Spleen (tissue), 11 donors: ENCODE measurements around the gene OGG1. TPM values are rescaled to one million over a fixed set of nuclear protein-coding genes. Genes with fewer than 3 reads are reported as not detected.

Experiments used
- DNase-seq: peaks from one replicate; pipeline ENCODE4 v3.0.0-alpha.2; 2020
- H3K27ac ChIP-seq, 8 donors: fragments of 200-600 bp; sonication (generic) in 7 of 8; 1 replicate in 4 of 8; 2 replicates in 4 of 8; pipeline versions ENCODE4 v1.5.0 to v1.8.0; 2016 to 2021; ENCODE audit warnings: inconsistent platforms in 4 of 8, mild to moderate bottlenecking in 4 of 8, moderate library complexity in 1 of 8
- H3K27me3 ChIP-seq, 7 donors: fragments of 200-600 bp; sonication (generic) in 6 of 7; replicated peaks in 1 of 7; 1 replicate in 4 of 7; 2 replicates in 3 of 7; pipeline versions ENCODE4 v1.5.0 to v1.8.0; 2016 to 2021; ENCODE audit warnings: inconsistent platforms in 3 of 7, mild to moderate bottlenecking in 1 of 7
- H3K36me3 ChIP-seq, 6 donors: fragments of 200-600 bp; sonication (generic) in 5 of 6; 1 replicate in 4 of 6; 2 replicates in 2 of 6; pipeline versions ENCODE4 v1.5.0 to v1.8.0; 2016 to 2021; ENCODE audit warnings: inconsistent platforms in 2 of 6
- H3K4me1 ChIP-seq, 6 donors: fragments of 200-600 bp; sonication (generic) in 5 of 6; 1 replicate in 3 of 6; 2 replicates in 3 of 6; pipeline versions ENCODE4 v1.5.0 to v1.8.0; 2016 to 2021; ENCODE audit warnings: inconsistent platforms in 3 of 6
- H3K4me3 ChIP-seq, 8 donors: fragments of 200-600 bp; sonication (generic) in 7 of 8; 1 replicate in 4 of 8; 2 replicates in 4 of 8; pipeline versions ENCODE4 v1.5.0 to v1.8.0; 2016 to 2021; ENCODE audit warnings: inconsistent platforms in 4 of 8, mild to moderate bottlenecking in 4 of 8, moderate library complexity in 2 of 8
- H3K9me3 ChIP-seq, 8 donors: fragments of 200-600 bp; sonication (generic) in 7 of 8; 1 replicate in 4 of 8; 2 replicates in 4 of 8; pipeline versions ENCODE4 v1.5.0 to v1.8.0; 2016 to 2021; ENCODE audit warnings: inconsistent platforms in 4 of 8
- CTCF ChIP-seq, 11 experiments: fragments of 200-600 bp in 7 of 11; fragments of 450-650 bp in 4 of 11; sonication (generic) in 4 of 11; IDR thresholded peaks in 8 of 11; conservative IDR thresholded peaks in 3 of 11; 1 replicate in 7 of 11; 2 replicates in 4 of 11; pipeline versions ENCODE4 v1.4.0 to v1.8.0; 2016 to 2021; ENCODE audit warnings: antibody characterized with exemption in 11 of 11, inconsistent platforms in 4 of 11, mild to moderate bottlenecking in 1 of 11
- POLR2A ChIP-seq, 3 donors: fragments of 450-650 bp; IDR thresholded peaks; one replicate each; pipeline ENCODE4 v1.5.1; 2017; ENCODE audit warnings: antibody characterized with exemption in 3 of 3, mild to moderate bottlenecking in 1 of 3
- POLR2AphosphoS5 ChIP-seq, 3 donors: sonication (generic); formaldehyde crosslinking; IDR thresholded peaks; one replicate each; pipeline ENCODE4 v1.5.1; 2017; ENCODE audit warnings: antibody characterized with exemption in 3 of 3
- WGBS, 5 donors: extraction: QIAGEN DNeasy Blood & Tissue Kit in 3 of 5; methylation state at CpG; one replicate each; pipeline versions ENCODE4 v1.1.5 to v1.1.7; 2013 to 2018; 5-methylcytosine and 5-hydroxymethylcytosine counted together
- intact Hi-C: fragments of 100-400 bp; cut with DNase I; formaldehyde crosslinking; loops from one replicate; pipeline ENCODE4 v1.15.0; 2023; ENCODE audit warnings: low total_unique reads
- polyA plus RNA-seq, 3 donors: library from polyadenylated mRNA; stranded (reverse); fragments of 200-250 nt; gene quantifications; one replicate each; pipeline ENCODE4 v1.2.1, GENCODE V29; 2013
- total RNA-seq, 7 donors: library from RNA; depleted of rRNA in 3 of 7; stranded (reverse); fragments of >200 nt in 3 of 7; fragmentation: NEBNext Ultra II Directional in 4 of 7; extraction: Animal tissue kit (Norgen Biotek cat#: 25700) in 4 of 7; gene quantifications; one replicate each; pipeline versions ENCODE4 v1.1.0 to v1.2.1, GENCODE V29; 2016 to 2021
- donor health status: healthy with polysubstance abuse.
- donor health status: DM: no; HTN: no; CAD: no; lungs with moderate emphysema.
- donor health status: DM: no; HTN: no; CAD: no.
- donor health status: Bipolar disorder and iron deficiency.
- donor health status: healthy.
- donor health status: DM: no; HTN: no; CAD: no.
- donor health status: DM: yes; HTN: yes; CAD: no.

Gene OGG1
- total and polyA plus RNA-seq, 10 donors, result 9.3 to 34.5 (median 26.7) TPM

GRCh38 chr3:9750556-9751411 lies 1.0 kb downstream of the OGG1 start:
- Histone ChIP-seq H3K36me3 (peaks cover 0 to 75% (median 41%) of the 10 kb centered on the region in 6 donors), H3K27me3 (no peaks in the 10 kb centered on the region), H3K4me1 (peaks cover 20 to 72% (median 52%) of the 10 kb centered on the region in 6 donors), H3K27ac (peak overlapping the region; percentile 64 to 97 (median 94)), H3K4me3 (peak overlapping the region; percentile 46 to 86 (median 69)), H3K9me3 (no peaks in the 10 kb centered on the region)
- DNase-seq, result no peak
- TF ChIP-seq POLR2AphosphoS5 (IDR thresholded peaks at IDR 0.05) (no peak), CTCF (IDR thresholded peaks at IDR 0.05 in 8 of 11, conservative IDR thresholded peaks at IDR 0.05 in 3 of 11) (no peak), POLR2A (IDR thresholded peaks at IDR 0.05) (no peak)
- 39 to 51% (median 46%) methylated on average over 17 of the region's 17 CpGs for WGBS, 5 donors
- intact Hi-C loops, result no loop called here

DNA sequence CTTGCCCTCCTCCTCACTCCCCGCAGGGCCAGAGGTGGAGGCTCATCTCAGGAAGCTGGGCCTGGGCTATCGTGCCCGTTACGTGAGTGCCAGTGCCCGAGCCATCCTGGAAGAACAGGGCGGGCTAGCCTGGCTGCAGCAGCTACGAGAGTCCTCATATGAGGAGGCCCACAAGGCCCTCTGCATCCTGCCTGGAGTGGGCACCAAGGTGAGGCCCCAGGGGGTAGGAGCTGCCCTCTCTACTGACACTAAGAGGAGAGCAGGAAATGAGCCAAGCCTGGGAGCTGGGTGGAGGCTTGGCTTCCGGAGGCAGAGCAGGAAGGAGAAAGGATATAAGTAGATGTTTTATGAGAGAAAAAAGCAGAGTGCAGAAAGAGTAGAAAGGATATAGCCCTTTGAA lies 4.9 kb downstream of the OGG1 start:
- H3K4me1 ChIP-seq, result peaks cover 14 to 61% (median 46%) of the 10 kb centered on the region in 6 donors
- peak overlapping the region in 6 of 8 donors; percentile 21 to 74 (median 69) for H3K27ac ChIP-seq
- H3K4me3 ChIP-seq, result no peak overlapping the region
- TF ChIP-seq POLR2A (IDR thresholded peaks at IDR 0.05) (no peak), POLR2AphosphoS5 (IDR thresholded peaks at IDR 0.05) (peak; percentile 37 to 55 (median 54))
- H3K27me3 ChIP-seq, result no peaks in the 10 kb centered on the region
- intact Hi-C loops, result no loop called here
- no peaks in the 10 kb centered on the region for H3K9me3 ChIP-seq
- 46 to 68% (median 58%) methylated on average over 8 of the region's 8 CpGs for WGBS, 5 donors
- no peak for DNase-seq
- H3K36me3 ChIP-seq, result peaks cover 5 to 85% (median 55%) of the 10 kb centered on the region in 6 donors

DNA sequence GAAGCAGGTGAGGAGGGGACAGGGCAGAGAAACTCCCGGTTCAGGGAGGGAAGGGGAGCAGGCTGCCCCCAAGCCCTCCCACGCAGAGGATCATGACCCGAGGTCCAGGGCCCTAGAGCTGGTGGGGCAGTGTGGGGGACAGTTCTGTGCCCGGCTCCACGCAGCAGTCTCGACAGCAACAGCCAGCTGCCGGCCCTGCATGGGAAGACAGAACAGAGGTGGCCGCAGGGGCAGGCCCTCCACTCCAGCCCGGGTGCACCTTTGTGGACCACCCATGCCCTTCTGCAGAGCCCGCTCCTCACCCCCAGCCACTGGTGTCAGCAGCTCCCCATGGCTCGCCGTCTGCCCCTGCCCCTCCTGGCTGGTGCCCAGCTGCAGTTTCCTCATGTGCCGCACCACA lies 7.7 kb downstream of the OGG1 start:
- Histone ChIP-seq H3K36me3 (peaks cover 5 to 100% (median 59%) of the 10 kb centered on the region in 6 donors), H3K9me3 (no peaks in the 10 kb centered on the region), H3K4me3 (no peak overlapping the region), H3K27me3 (no peaks in the 10 kb centered on the region), H3K4me1 (peaks cover 0 to 35% (median 23%) of the 10 kb centered on the region in 6 donors), H3K27ac (no peak overlapping the region)
- WGBS, 5 donors, result 90 to 95% (median 93%) methylated on average over 11 to 13 of the region's 13 CpGs
- no peak for TF ChIP-seq CTCF (IDR thresholded peaks at IDR 0.05 in 8 of 11, conservative IDR thresholded peaks at IDR 0.05 in 3 of 11)
- peak in 2 of 3 donors; percentile 14 to 22 for TF ChIP-seq POLR2AphosphoS5 (IDR thresholded peaks at IDR 0.05)
- TF ChIP-seq POLR2A (IDR thresholded peaks at IDR 0.05), result no peak
- no peak for DNase-seq
- intact Hi-C loops, result no loop called here

DNA sequence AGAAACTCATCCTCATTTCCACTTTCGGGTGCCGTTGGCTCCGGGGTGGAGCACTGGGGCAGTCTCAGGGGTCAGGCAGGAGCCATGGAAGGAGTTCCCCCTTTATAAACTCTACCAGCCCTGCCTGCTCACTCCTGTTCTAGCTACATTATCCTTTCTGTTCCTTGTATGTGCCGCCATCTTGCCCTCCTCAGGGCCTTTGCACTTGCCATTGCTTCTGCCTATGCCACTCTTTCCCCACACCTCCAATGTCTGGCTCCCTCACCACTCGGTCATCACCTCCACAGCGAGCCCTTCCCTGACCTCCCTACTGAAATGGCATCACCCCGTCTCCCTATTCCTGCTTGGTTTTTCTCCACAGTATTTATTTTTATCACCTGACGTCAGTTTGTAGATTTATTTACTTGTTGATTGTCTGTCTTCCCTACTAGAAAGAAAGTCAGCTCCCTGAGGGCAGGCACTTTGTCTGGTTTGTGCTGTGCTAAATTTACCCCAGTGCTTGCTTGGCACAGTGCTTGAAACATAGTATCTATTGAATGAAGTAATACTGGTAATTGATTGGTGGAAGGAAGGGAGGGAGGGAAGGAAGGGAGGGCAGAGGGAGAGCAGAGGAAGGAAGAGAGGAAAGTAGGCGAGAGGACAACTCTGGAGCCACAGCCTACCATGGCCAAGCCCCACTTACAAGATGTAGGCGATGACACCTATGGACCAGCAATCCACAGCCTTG lies 11.2 kb downstream of the OGG1 start:
- no peak overlapping the region for H3K4me3 ChIP-seq
- H3K9me3 ChIP-seq, result no peaks in the 10 kb centered on the region
- intact Hi-C loops, result no loop called here
- peaks cover 0 to 7% (median under 1%) of the 10 kb centered on the region in 6 donors for H3K4me1 ChIP-seq
- H3K27ac ChIP-seq, result no peak overlapping the region
- TF ChIP-seq POLR2AphosphoS5 (IDR thresholded peaks at IDR 0.05), result no peak
- no peak for TF ChIP-seq POLR2A (IDR thresholded peaks at IDR 0.05)
- TF ChIP-seq CTCF (IDR thresholded peaks at IDR 0.05 in 8 of 11, conservative IDR thresholded peaks at IDR 0.05 in 3 of 11), result no peak
- WGBS, 5 donors, result 93 to 95% (median 94%) methylated on average over 10 of the region's 10 CpGs
- no peak for DNase-seq
- peaks cover 5 to 98% (median 46%) of the 10 kb centered on the region in 6 donors for H3K36me3 ChIP-seq
- H3K27me3 ChIP-seq, result no peaks in the 10 kb centered on the region
